Endothelial cell of umbilical vein (primary cell): ENCODE results near the gene C2orf76. TPM values are rescaled to one million over a fixed set of nuclear protein-coding genes. Genes with fewer than 3 reads are reported as not detected.

Experiments used
- BruUV-seq: library from RNA; stranded (reverse); fragments of 400-500 nt; replicated peaks from 2 replicates; lab custom pipeline; 2021; lab: Mats Ljungman, UMichigan
- CTCF ChIA-PET: fragments of 300-600, 350-600 bp; sonication (Branson Sonifier 250); formaldehyde crosslinking; loops from one replicate; lab custom pipeline; 2021; ENCODE audit warnings: antibody characterized with exemption, inconsistent platforms; lab: Charles Lee
- POLR2A ChIA-PET: fragments of 300-600, 350-600 bp; sonication (Branson Sonifier 250); formaldehyde crosslinking; loops from one replicate; lab custom pipeline; 2021; ENCODE audit warnings: antibody characterized with exemption, inconsistent platforms; lab: Charles Lee
- DNase-seq: peaks from one replicate; pipeline ENCODE4 v3.0.0-alpha.2; 2011; ENCODE audit warnings: low read depth, low spot score
- FAIRE-seq: peaks from 2 replicates; lab custom pipeline; 2011; peaks lifted over from hg19 to GRCh38; lab: Jason Lieb, UNC
- H2AFZ ChIP-seq: 2 replicates; pipeline ENCODE4 v1.6.0; 2012; ENCODE audit warnings: low read depth, low read length, control low read depth, inconsistent platforms
- H3K27ac ChIP-seq: 2 replicates; pipeline ENCODE4 v1.5.1; 2011; ENCODE audit warnings: low read depth, mild to moderate bottlenecking, control low read depth, low read length, moderate library complexity; ENCODE audit not compliant: insufficient read depth
- H3K27me3 ChIP-seq, 2 experiments: 2 replicates each; pipeline versions ENCODE4 v1.6.0 to v1.6.1; 2011; ENCODE audit warnings: low read length in 2 of 2, mixed read lengths in 1 of 2; ENCODE audit not compliant: control insufficient read depth in 2 of 2, insufficient read depth in 2 of 2
- H3K36me3 ChIP-seq, 2 experiments: 2 replicates in 1 of 2; 3 replicates in 1 of 2; pipeline ENCODE4 v1.5.1; 2011; ENCODE audit warnings: low read length in 2 of 2, mild to moderate bottlenecking in 1 of 2, moderate library complexity in 1 of 2; ENCODE audit not compliant: control insufficient read depth in 2 of 2, insufficient read depth in 2 of 2; ENCODE audit errors: extremely low read depth in 1 of 2
- H3K4me1 ChIP-seq: 3 replicates; pipeline ENCODE4 v1.5.1; 2011; ENCODE audit warnings: mild to moderate bottlenecking, low read length; ENCODE audit not compliant: control insufficient read depth, insufficient read depth; ENCODE audit errors: extremely low read depth
- H3K4me2 ChIP-seq: 2 replicates; pipeline ENCODE4 v1.6.1; 2011; ENCODE audit warnings: low read length, control low read depth, mixed read lengths; ENCODE audit not compliant: insufficient read depth
- H3K4me3 ChIP-seq, 3 experiments: fragments of 200-600 bp in 1 of 3; sonication (generic), shearing (Covaris generic) in 1 of 3; replicated peaks in 1 of 3; 2 replicates each; pipeline ENCODE4 v1.5.1; 2011 to 2016; ENCODE audit warnings: control low read depth in 3 of 3, low read length in 3 of 3, mild to moderate bottlenecking in 2 of 3, inconsistent platforms in 1 of 3, low read depth in 1 of 3, moderate library complexity in 1 of 3; ENCODE audit not compliant: insufficient read depth in 1 of 3
- H3K79me2 ChIP-seq: 2 replicates; pipeline ENCODE4 v1.6.0; 2012; ENCODE audit warnings: low read length, inconsistent platforms; ENCODE audit not compliant: control insufficient read depth, insufficient read depth
- H3K9ac ChIP-seq: replicated peaks from 2 replicates; pipeline ENCODE3; 2011; ENCODE audit warnings: low read length, control low read depth; ENCODE audit not compliant: insufficient read depth; ENCODE audit errors: extremely low read depth
- H3K9me1 ChIP-seq: replicated peaks from 3 replicates; pipeline ENCODE4 v1.6.0; 2011; ENCODE audit warnings: mild to moderate bottlenecking, low read length; ENCODE audit not compliant: control insufficient read depth, insufficient read depth; ENCODE audit errors: extremely low read depth
- H3K9me3 ChIP-seq: replicated peaks from 2 replicates; pipeline ENCODE4 v1.5.1; 2012; ENCODE audit warnings: low read length, inconsistent platforms; ENCODE audit not compliant: control insufficient read depth, insufficient read depth
- H4K20me1 ChIP-seq: replicated peaks from 2 replicates; pipeline ENCODE3; 2011; ENCODE audit warnings: mild to moderate bottlenecking, low read length; ENCODE audit not compliant: control insufficient read depth, insufficient read depth; ENCODE audit errors: extremely low read depth
- EZH2 ChIP-seq: IDR thresholded peaks from 2 replicates; pipeline ENCODE4 v1.6.1; 2012; ENCODE audit warnings: borderline replicate concordance, low read depth, mild to moderate bottlenecking, moderate library complexity, low read length, inconsistent platforms; ENCODE audit not compliant: severe bottlenecking
- FOS ChIP-seq: IDR thresholded peaks from 2 replicates; pipeline ENCODE4 v1.6.1; 2011; ENCODE audit warnings: mild to moderate bottlenecking, low read length, moderate library complexity, borderline replicate concordance; ENCODE audit not compliant: insufficient read depth
- GATA2 ChIP-seq: IDR thresholded peaks from 2 replicates; pipeline ENCODE4 v1.7.0; 2011; ENCODE audit warnings: low read depth, mild to moderate bottlenecking, moderate library complexity, mixed read lengths, low read length; ENCODE audit not compliant: insufficient read length, insufficient read depth
- JUN ChIP-seq: IDR thresholded peaks from 2 replicates; pipeline ENCODE4 v1.6.1; 2011; ENCODE audit warnings: borderline replicate concordance, low read depth; ENCODE audit not compliant: insufficient read length, insufficient read depth
- MYC ChIP-seq: IDR thresholded peaks from one replicate; pipeline ENCODE4 v1.6.1; 2011; ENCODE audit warnings: mild to moderate bottlenecking, low read depth, low read length
- POLR2A ChIP-seq: IDR thresholded peaks from 2 replicates; pipeline ENCODE4 v1.6.1; 2012; ENCODE audit warnings: low read depth, mild to moderate bottlenecking, control low read depth, low read length
- POLR2AphosphoS5 ChIP-seq: IDR thresholded peaks from 2 replicates; pipeline ENCODE4 v1.6.1; 2012; ENCODE audit warnings: low read depth, mild to moderate bottlenecking, control low read depth, low read length, moderate library complexity; ENCODE audit not compliant: insufficient read depth
- dilution Hi-C: fragments of 300-500 bp; cut with MboI; formaldehyde crosslinking; loops from one replicate; pipeline ENCODE4 v1.15.0; 2019; ENCODE audit warnings: low sequenced_read_pairs; ENCODE audit not compliant: extremely low pct_ligation_motif_present
- intact Hi-C: fragments of 100-400 bp; cut with micrococcal nuclease; formaldehyde crosslinking; loops from one replicate; pipeline ENCODE4 v1.10.0; 2022
- polyA plus RNA-seq, 4 experiments: library from polyadenylated mRNA; depleted of rRNA in 3 of 4; stranded (reverse) in 3 of 4; unstranded in 1 of 4; fragments of >200 nt; gene quantifications; 2 replicates each; pipeline versions ENCODE4 v1.2.1 to v1.2.3, GENCODE V29; 2011 to 2012; ENCODE audit warnings: missing spikeins in 1 of 4
- total RNA-seq: library from RNA; stranded (reverse); gene quantifications from 2 replicates; pipeline ENCODE4 v1.2.3, GENCODE V29; 2021
- TF ChIP-seq, protein P1 (sequence below), 2 donors: IDR thresholded peaks; 1 replicate in 1 of 2; 2 replicates in 1 of 2; pipeline ENCODE4 v1.5.1; 2011; ENCODE audit warnings: low read length in 2 of 2, mild to moderate bottlenecking in 2 of 2, moderate library complexity in 2 of 2, control low read depth in 1 of 2, inconsistent platforms in 1 of 2, low read depth in 1 of 2; ENCODE audit not compliant: insufficient read depth in 1 of 2; ENCODE audit errors: extremely low read depth in 1 of 2
- TF ChIP-seq, protein P2 (sequence below): IDR thresholded peaks from 2 replicates; pipeline ENCODE4 v1.6.1; 2011; ENCODE audit not compliant: insufficient read depth, insufficient read length

C2orf76 gene
- total and polyA plus RNA-seq, 2 donors (not counting 3 experiments of a cell fraction or from before 2014, with no cell fraction given) = 7.4 to 12.1 TPM

DNA sequence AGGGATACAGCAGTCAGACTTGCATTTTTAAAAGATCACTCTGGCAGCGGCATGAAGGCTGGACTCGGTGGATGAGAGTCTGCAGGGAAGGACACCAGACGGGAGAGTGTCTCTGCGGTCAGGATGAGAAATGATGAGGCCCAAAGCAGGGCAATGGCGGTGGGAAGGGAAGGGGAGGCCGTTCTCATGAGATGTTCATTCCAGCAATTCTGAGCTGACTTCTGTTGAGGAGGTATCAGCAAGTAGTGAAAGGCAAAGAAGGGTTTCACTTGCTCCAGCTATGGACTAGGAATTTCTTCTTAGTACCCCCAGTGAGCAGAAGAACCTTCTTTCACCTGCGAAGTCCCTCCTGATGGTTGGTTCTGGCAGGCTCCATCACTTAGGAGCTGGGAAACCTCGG is 80.0 kb downstream of the C2orf76 start:
- dilution Hi-C loops = no loop called here
- POLR2A ChIA-PET = no interaction called here
- Histone ChIP-seq H3K36me3 (no peaks in the 10 kb centered on the region), H3K79me2 (no peaks in the 10 kb centered on the region), H3K4me2 (no peak overlapping the region), H3K4me3 (no peak overlapping the region), H3K9ac (no peak overlapping the region), H3K4me1 (no peaks in the 10 kb centered on the region), H3K27ac (no peak overlapping the region), H2AFZ (no peak overlapping the region), H4K20me1 (no peaks in the 10 kb centered on the region), H3K9me1 (no peaks in the 10 kb centered on the region), H3K27me3 (no peaks in the 10 kb centered on the region), H3K9me3 (no peaks in the 10 kb centered on the region)
- intact Hi-C loops = no loop called here
- TF ChIP-seq EZH2 = no peak
- TF ChIP-seq, protein P1, sequence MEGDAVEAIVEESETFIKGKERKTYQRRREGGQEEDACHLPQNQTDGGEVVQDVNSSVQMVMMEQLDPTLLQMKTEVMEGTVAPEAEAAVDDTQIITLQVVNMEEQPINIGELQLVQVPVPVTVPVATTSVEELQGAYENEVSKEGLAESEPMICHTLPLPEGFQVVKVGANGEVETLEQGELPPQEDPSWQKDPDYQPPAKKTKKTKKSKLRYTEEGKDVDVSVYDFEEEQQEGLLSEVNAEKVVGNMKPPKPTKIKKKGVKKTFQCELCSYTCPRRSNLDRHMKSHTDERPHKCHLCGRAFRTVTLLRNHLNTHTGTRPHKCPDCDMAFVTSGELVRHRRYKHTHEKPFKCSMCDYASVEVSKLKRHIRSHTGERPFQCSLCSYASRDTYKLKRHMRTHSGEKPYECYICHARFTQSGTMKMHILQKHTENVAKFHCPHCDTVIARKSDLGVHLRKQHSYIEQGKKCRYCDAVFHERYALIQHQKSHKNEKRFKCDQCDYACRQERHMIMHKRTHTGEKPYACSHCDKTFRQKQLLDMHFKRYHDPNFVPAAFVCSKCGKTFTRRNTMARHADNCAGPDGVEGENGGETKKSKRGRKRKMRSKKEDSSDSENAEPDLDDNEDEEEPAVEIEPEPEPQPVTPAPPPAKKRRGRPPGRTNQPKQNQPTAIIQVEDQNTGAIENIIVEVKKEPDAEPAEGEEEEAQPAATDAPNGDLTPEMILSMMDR (IDR thresholded peaks at IDR 0.05; ENCODE audit: extremely low read depth in 1 of 2, insufficient read depth in 1 of 2, low read depth in 1 of 2, low read length in 2 of 2) = no peak
- TF ChIP-seq POLR2AphosphoS5 = no peak
- TF ChIP-seq, protein P2, sequence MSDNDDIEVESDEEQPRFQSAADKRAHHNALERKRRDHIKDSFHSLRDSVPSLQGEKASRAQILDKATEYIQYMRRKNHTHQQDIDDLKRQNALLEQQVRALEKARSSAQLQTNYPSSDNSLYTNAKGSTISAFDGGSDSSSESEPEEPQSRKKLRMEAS = no peak
- TF ChIP-seq GATA2 = no peak
- no peak for TF ChIP-seq FOS
- TF ChIP-seq MYC = no peak
- TF ChIP-seq POLR2A = no peak
- TF ChIP-seq JUN = no peak
- BruUV-seq = no TSS peak
- CTCF ChIA-PET = no interaction called here
- DNase-seq (no peak), FAIRE-seq (no peak)
